A549 (cell line): Measurements from ENCODE around the gene PRKAR1A. TPM values are rescaled to one million over a fixed set of nuclear protein-coding genes. Genes with fewer than 3 reads are reported as not detected.

Experiments used
- ATAC-seq, 2 experiments: fragments of 200-7000 bp in 1 of 2; fragments of >200 bp in 1 of 2; cut with Nextera tagmentation in 1 of 2; cut with Tn5 transposase in 1 of 2; 3 replicates each; pipeline versions ENCODE4 v1.8.0 to v1.9.1; 2018 to 2020; ENCODE audit warnings: mild to moderate bottlenecking in 1 of 2, moderate library complexity in 1 of 2
- CTCF ChIA-PET: fragments of 300-600 bp; sonication (Branson Sonifier 250); formaldehyde crosslinking; extraction: SDS; loops from one replicate; lab custom pipeline; 2021; ENCODE audit warnings: antibody characterized with exemption, inconsistent platforms; lab: Yijun Ruan, JAX
- POLR2A ChIA-PET: fragments of 350-600 bp; formaldehyde crosslinking; extraction: SDS; loops from one replicate; lab custom pipeline; 2021; ENCODE audit warnings: antibody characterized with exemption, inconsistent platforms; lab: Yijun Ruan, JAX
- DNase-seq, 2 experiments: peaks; one replicate each; pipeline versions ENCODE4 v3.0.0 to v3.0.0-alpha.2; 2011 to 2016; ENCODE audit warnings: low read depth in 1 of 2, low spot score in 1 of 2
- FAIRE-seq: peaks from 2 replicates; lab custom pipeline; 2011; peaks lifted over from hg19 to GRCh38; lab: Jason Lieb, UNC
- H3K27ac ChIP-seq, 2 experiments: fragments of >200 bp; sonication (Bioruptor Twin); formaldehyde crosslinking; 3 replicates each; pipeline ENCODE4 v1.5.1; 2016 to 2017
- H3K4me1 ChIP-seq: fragments of >200 bp; sonication (Bioruptor Twin); formaldehyde crosslinking; 3 replicates; pipeline ENCODE4 v1.6.1; 2016
- H3K4me2 ChIP-seq: fragments of >200 bp; sonication (Bioruptor Twin); formaldehyde crosslinking; 3 replicates; pipeline ENCODE4 v1.6.1; 2016
- H3K4me3 ChIP-seq: fragments of >200 bp; sonication (Bioruptor Twin); formaldehyde crosslinking; 3 replicates; pipeline ENCODE4 v1.5.1; 2016
- H3K9me3 ChIP-seq: fragments of >200 bp; sonication (Bioruptor Twin); formaldehyde crosslinking; 3 replicates; pipeline ENCODE4 v1.6.1; 2016
- BCL3 ChIP-seq: fragments of >200 bp; sonication (Bioruptor Twin); formaldehyde crosslinking; IDR thresholded peaks from 3 replicates; pipeline ENCODE4 v1.6.1; 2016
- CBX8 ChIP-seq: fragments of 200-600 bp; sonication (generic); IDR thresholded peaks from 2 replicates; pipeline ENCODE4 v1.6.1; 2016
- CEBPB ChIP-seq, 2 experiments: fragments of >200 bp in 1 of 2; sonication (Bioruptor Twin) in 1 of 2; formaldehyde crosslinking in 1 of 2; IDR thresholded peaks; 2 replicates each; pipeline ENCODE4 v1.6.1; 2012 to 2016
- CHD2 ChIP-seq: fragments of 150-350 bp; IDR thresholded peaks from 2 replicates; pipeline ENCODE4 v1.6.1; 2014; ENCODE audit warnings: low read length; ENCODE audit not compliant: partially characterized antibody
- CHD4 ChIP-seq: fragments of 200-600 bp; sonication (generic); IDR thresholded peaks from 2 replicates; pipeline ENCODE4 v1.6.1; 2016; ENCODE audit warnings: antibody characterized with exemption, mild to moderate bottlenecking, borderline replicate concordance
- EHMT2 ChIP-seq: fragments of 200-600 bp; sonication (generic); IDR thresholded peaks from 2 replicates; pipeline ENCODE4 v1.6.1; 2016; ENCODE audit warnings: antibody characterized with exemption, low read depth, mild to moderate bottlenecking, moderate library complexity
- ELK1 ChIP-seq: fragments of 150-350 bp; IDR thresholded peaks from 2 replicates; pipeline ENCODE4 v1.6.1; 2014; ENCODE audit warnings: low read depth, mild to moderate bottlenecking, low read length
- GATA3 ChIP-seq: IDR thresholded peaks from 2 replicates; pipeline ENCODE4 v1.6.1; 2012; ENCODE audit warnings: borderline replicate concordance
- HEYL ChIP-seq: fragments of 250-450 bp; sonication (Bioruptor Pico); IDR thresholded peaks from 2 replicates; pipeline ENCODE4 v1.8.0; 2021; ENCODE audit warnings: mild to moderate bottlenecking, moderate library complexity
- HOXA7 ChIP-seq: fragments of 250-450 bp; sonication (Bioruptor Pico); IDR thresholded peaks from 2 replicates; pipeline ENCODE4 v1.5.0; 2020; ENCODE audit warnings: mild to moderate bottlenecking, moderate library complexity
- JUNB ChIP-seq: fragments of >200 bp; sonication (Bioruptor Twin); formaldehyde crosslinking; IDR thresholded peaks from 2 replicates; pipeline ENCODE4 v1.6.1; 2016
- MAZ ChIP-seq: fragments of 150-350 bp; IDR thresholded peaks from 2 replicates; pipeline ENCODE4 v1.6.1; 2014; ENCODE audit warnings: antibody characterized with exemption, low read depth, low read length, borderline replicate concordance
- MYC ChIP-seq: IDR thresholded peaks from 2 replicates; pipeline ENCODE4 v1.6.1; 2012; ENCODE audit warnings: mild to moderate bottlenecking, inconsistent platforms, low read length, improper control_type of control experiment, borderline replicate concordance
- NR3C1 ChIP-seq: fragments of >200 bp; sonication (Bioruptor Twin); formaldehyde crosslinking; IDR thresholded peaks from 3 replicates; pipeline ENCODE4 v1.6.1; 2017
- PBX3 ChIP-seq: IDR thresholded peaks from 2 replicates; pipeline ENCODE4 v1.6.1; 2012
- POLR2AphosphoS2 ChIP-seq: conservative IDR thresholded peaks from 2 replicates; pipeline ENCODE4 v1.6.1; 2012; ENCODE audit warnings: low read length, improper control_type of control experiment, inconsistent platforms
- RCOR1 ChIP-seq: fragments of 150-350 bp; IDR thresholded peaks from 2 replicates; pipeline ENCODE4 v1.6.1; 2014; ENCODE audit warnings: antibody characterized with exemption, low read length, low read depth
- RFX5 ChIP-seq: fragments of 450-650 bp; IDR thresholded peaks from 2 replicates; pipeline ENCODE4 v1.7.1; 2014; ENCODE audit warnings: antibody characterized with exemption, mild to moderate bottlenecking, moderate library complexity
- SMC3 ChIP-seq: fragments of >200 bp; sonication (Bioruptor Twin); formaldehyde crosslinking; IDR thresholded peaks from 3 replicates; pipeline ENCODE4 v1.6.1; 2018; ENCODE audit warnings: inconsistent platforms
- SREBF2 ChIP-seq: fragments of 450-650 bp; IDR thresholded peaks from 2 replicates; pipeline ENCODE4 v1.6.1; 2014; ENCODE audit warnings: mild to moderate bottlenecking, moderate library complexity
- TFCP2L1 ChIP-seq: fragments of 250-450 bp; sonication (Bioruptor Pico); IDR thresholded peaks from 2 replicates; pipeline ENCODE4 v1.5.0; 2021; ENCODE audit warnings: mild to moderate bottlenecking
- ZFP36 ChIP-seq: fragments of 450-650 bp; IDR thresholded peaks from 2 replicates; pipeline ENCODE4 v1.6.1; 2014; ENCODE audit warnings: borderline replicate concordance; ENCODE audit not compliant: partially characterized antibody
- ZNF302 ChIP-seq: fragments of 250-450 bp; sonication (Bioruptor Pico); IDR thresholded peaks from 2 replicates; pipeline ENCODE4 v1.9.0; 2021; ENCODE audit warnings: inconsistent platforms, mild to moderate bottlenecking, moderate library complexity
- WGBS: methylation state at CpG from one replicate; pipeline ENCODE4 v1.1.6; 2017; ENCODE audit errors: missing lambda C conversion rate; 5-methylcytosine and 5-hydroxymethylcytosine counted together
- polyA plus RNA-seq, 4 experiments: library from polyadenylated mRNA; depleted of rRNA in 3 of 4; stranded (reverse); fragments of >200 nt; fragmentation: RNase III in 1 of 4; extraction: RNeasy Plus Mini Kit Qiagen cat#74134 plus additional on column Dnase treatment in 1 of 4; gene quantifications; 2 replicates in 3 of 4; 3 replicates in 1 of 4; pipeline ENCODE4 v1.2.3, GENCODE V29; 2011 to 2017
- TF ChIP-seq, protein P1 (sequence below): fragments of 250-450 bp; sonication (Bioruptor Pico); IDR thresholded peaks from 2 replicates; pipeline ENCODE4 v1.5.0; 2021; ENCODE audit warnings: mild to moderate bottlenecking, moderate library complexity, borderline replicate concordance

PRKAR1A gene
- polyA plus RNA-seq, 2 of the 4 experiments (the other 2 are of a cell fraction) = 239 to 370 TPM

GRCh38 chr17:68588362-68588761 is 76.1 kb downstream of the PRKAR1A start:
- FAIRE-seq = no peak
- 4% methylated on average over 1 of the region's 1 CpG for WGBS
- no peak for ATAC-seq
- peaks cover 9% of the 10 kb centered on the region; the same call in 2 of the 3 replicates for H3K9me3 ChIP-seq
- no peak overlapping the region for H3K27ac ChIP-seq
- no peak overlapping the region for H3K4me3 ChIP-seq
- no peak overlapping the region for H3K4me2 ChIP-seq
- CTCF ChIA-PET = interaction anchor here (0.7 to 1.2 kb wide), 3 partner anchors 25 to 183 kb away, joined by 3 to 5 read pairs (median 3); no protein-coding TSS in a partner anchor
- no peak for DNase-seq
- POLR2A ChIA-PET = no interaction called here
- TF ChIP-seq HEYL = no peak
- TF ChIP-seq PBX3 = no peak
- no peaks in the 10 kb centered on the region for H3K4me1 ChIP-seq

GRCh38 chr17:68589086-68589485 is 76.9 kb downstream of the PRKAR1A start:
- CTCF ChIA-PET = no interaction called here
- DNase-seq = no peak
- Histone ChIP-seq H3K4me2 (no peak overlapping the region), H3K4me1 (no peaks in the 10 kb centered on the region), H3K4me3 (no peak overlapping the region), H3K27ac (no peak overlapping the region), H3K9me3 (peaks cover 9% of the 10 kb centered on the region; the same call in 2 of the 3 replicates)
- ATAC-seq = no peak
- no peak for FAIRE-seq
- WGBS = 21% methylated on average over 3 of the region's 3 CpGs
- POLR2A ChIA-PET = no interaction called here
- TF ChIP-seq BCL3 (no peak), EHMT2 (no peak), CHD4 (no peak), SMC3 (no peak), MAZ (no peak), HOXA7 (no peak)

DNA sequence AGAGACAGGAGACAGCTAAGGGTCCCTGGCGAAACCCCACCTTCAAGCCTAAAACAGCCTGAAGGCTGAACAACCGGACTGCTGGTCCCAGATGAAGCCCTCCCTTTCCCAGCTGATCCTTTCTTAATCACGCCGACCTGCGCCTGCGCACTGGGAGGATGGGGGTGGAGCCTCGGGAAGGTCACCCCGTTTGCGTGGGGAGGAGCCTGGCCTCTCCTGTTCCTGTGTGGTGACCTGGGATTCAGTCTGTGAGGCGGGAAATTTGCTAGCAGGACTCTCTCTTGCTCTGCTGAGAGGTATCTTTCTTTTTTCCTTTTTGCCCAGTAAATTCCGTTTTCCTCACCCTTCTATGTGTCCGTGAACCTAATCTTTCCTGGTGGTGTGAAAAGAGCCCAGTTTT is 79.4 kb downstream of the PRKAR1A start:
- Histone ChIP-seq H3K4me1 (no peaks in the 10 kb centered on the region), H3K9me3 (peaks cover 9% of the 10 kb centered on the region; the same call in 2 of the 3 replicates), H3K4me3 (no peak overlapping the region), H3K27ac (no peak overlapping the region), H3K4me2 (no peak overlapping the region)
- DNase-seq (no peak), ATAC-seq (peak in 1 of 2 experiments; percentile 30; a peak in 1 of 6 replicates), FAIRE-seq (no peak)
- ChIA-PET POLR2A (no interaction called here), CTCF (interaction anchor here (2.2 kb wide), 1 partner anchor 11 kb away, joined by 6 read pairs; no protein-coding TSS in a partner anchor)
- WGBS = 45% methylated on average over 12 of the region's 12 CpGs
- TF ChIP-seq SREBF2 (no peak), TFCP2L1 (CRISPR knock-in tag) (no peak), GATA3 (no peak), RFX5 (no peak), ZNF302 (no peak), MYC (no peak), HEYL (no peak), CBX8 (no peak), ZFP36 (no peak), NR3C1 (no peak), CEBPB (IDR thresholded peaks at IDR 0.05) (no peak), CHD2 (no peak), POLR2AphosphoS2 (no peak), RCOR1 (no peak), JUNB (no peak), ELK1 (no peak)
- TF ChIP-seq, protein P1, sequence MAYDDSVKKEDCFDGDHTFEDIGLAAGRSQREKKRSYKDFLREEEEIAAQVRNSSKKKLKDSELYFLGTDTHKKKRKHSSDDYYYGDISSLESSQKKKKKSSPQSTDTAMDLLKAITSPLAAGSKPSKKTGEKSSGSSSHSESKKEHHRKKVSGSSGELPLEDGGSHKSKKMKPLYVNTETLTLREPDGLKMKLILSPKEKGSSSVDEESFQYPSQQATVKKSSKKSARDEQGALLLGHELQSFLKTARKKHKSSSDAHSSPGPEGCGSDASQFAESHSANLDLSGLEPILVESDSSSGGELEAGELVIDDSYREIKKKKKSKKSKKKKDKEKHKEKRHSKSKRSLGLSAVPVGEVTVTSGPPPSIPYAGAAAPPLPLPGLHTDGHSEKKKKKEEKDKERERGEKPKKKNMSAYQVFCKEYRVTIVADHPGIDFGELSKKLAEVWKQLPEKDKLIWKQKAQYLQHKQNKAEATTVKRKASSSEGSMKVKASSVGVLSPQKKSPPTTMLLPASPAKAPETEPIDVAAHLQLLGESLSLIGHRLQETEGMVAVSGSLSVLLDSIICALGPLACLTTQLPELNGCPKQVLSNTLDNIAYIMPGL = no peak
